ENCODE measurements around the gene GCM1.
A peak's percentile ranks its signal among the peaks of the same experiment; 100 is the strongest.
"Not testable (repeated sequence)": the region's sequence is repeated elsewhere in the genome, so short reads cannot be mapped to it uniquely, and the experiment has no call there.

Gene GCM1

GRCh38 chr6:53148684-53149083 is at the start of gene GCM1:
GCM1 (minus strand) TSS chr6:53148841; CDS start chr6:53145632, 3,209 bp downstream.
- DNase-seq (ENCODE audit: low read depth in 1 of 2, low spot score in 1 of 2) = no peak

GRCh38 chr6:53197553-53197952 is 48.9 kb upstream of the GCM1 start:
- no peak for DNase-seq (ENCODE audit: low read depth in 1 of 2, low spot score in 1 of 2)

- no peak for DNase-seq (ENCODE audit: low read depth in 1 of 2, low spot score in 1 of 2)
Observed at GRCh38 chr6:53195048-53195447, 46.4 kb upstream of the GCM1 start.

GRCh38 chr6:53192682-53193188 is 44.1 kb upstream of the GCM1 start:
- no peak for DNase-seq (ENCODE audit: low read depth in 1 of 2, low spot score in 1 of 2)

- DNase-seq (ENCODE audit: low read depth in 1 of 2, low spot score in 1 of 2) = no peak
Observed at GRCh38 chr6:53189554-53189953, 40.9 kb upstream of the GCM1 start.

GRCh38 chr6:53188833-53189232 is 40.2 kb upstream of the GCM1 start:
- no peak for DNase-seq (ENCODE audit: low read depth in 1 of 2, low spot score in 1 of 2)

GRCh38 chr6:53180678-53181077 is 32.0 kb upstream of the GCM1 start:
- DNase-seq (ENCODE audit: low read depth in 1 of 2, low spot score in 1 of 2) = no peak

- no peak for DNase-seq (ENCODE audit: low read depth in 1 of 2, low spot score in 1 of 2)
Observed at GRCh38 chr6:53179961-53180651, 31.5 kb upstream of the GCM1 start.

- no peak for DNase-seq (ENCODE audit: low read depth in 1 of 2, low spot score in 1 of 2)
Observed at GRCh38 chr6:53178837-53179432, 30.3 kb upstream of the GCM1 start.

- no peak for DNase-seq (ENCODE audit: low read depth in 1 of 2, low spot score in 1 of 2)
Observed at GRCh38 chr6:53175027-53175426, 26.4 kb upstream of the GCM1 start.

GRCh38 chr6:53172468-53172803 is 23.8 kb upstream of the GCM1 start:
- DNase-seq (ENCODE audit: low read depth in 1 of 2, low spot score in 1 of 2) = no peak

- DNase-seq (ENCODE audit: low read depth in 1 of 2, low spot score in 1 of 2) = peak; percentile 87 to 89
Observed at GRCh38 chr6:53171605-53172467, 23.2 kb upstream of the GCM1 start.

GRCh38 chr6:53168516-53169267 is 20.1 kb upstream of the GCM1 start:
- no peak for DNase-seq (ENCODE audit: low read depth in 1 of 2, low spot score in 1 of 2)

GRCh38 chr6:53165293-53165692 is 16.7 kb upstream of the GCM1 start:
- no peak for DNase-seq (ENCODE audit: low read depth in 1 of 2, low spot score in 1 of 2)

- DNase-seq (ENCODE audit: low read depth in 1 of 2, low spot score in 1 of 2) = no peak
Observed at GRCh38 chr6:53162606-53163005, 14.0 kb upstream of the GCM1 start.

- no peak for DNase-seq (ENCODE audit: low read depth in 1 of 2, low spot score in 1 of 2)
Observed at GRCh38 chr6:53161481-53162009, 12.9 kb upstream of the GCM1 start.

- DNase-seq (ENCODE audit: low read depth in 1 of 2, low spot score in 1 of 2) = no peak
Observed at GRCh38 chr6:53159558-53159957, 10.9 kb upstream of the GCM1 start.

GRCh38 chr6:53158076-53158475 is 9.4 kb upstream of the GCM1 start:
- DNase-seq (ENCODE audit: low read depth in 1 of 2, low spot score in 1 of 2) = not testable (repeated sequence)

- DNase-seq (ENCODE audit: low read depth in 1 of 2, low spot score in 1 of 2) = not testable (repeated sequence)
Observed at GRCh38 chr6:53155279-53155678, 6.6 kb upstream of the GCM1 start.

- no peak for DNase-seq (ENCODE audit: low read depth in 1 of 2, low spot score in 1 of 2)
Observed at GRCh38 chr6:53154794-53155193, 6.2 kb upstream of the GCM1 start.

- DNase-seq (ENCODE audit: low read depth in 1 of 2, low spot score in 1 of 2) = no peak
Observed at GRCh38 chr6:53154071-53154470, 5.4 kb upstream of the GCM1 start.

All from stimulated activated CD4-positive, alpha-beta T cell treated with anti-CD3 and anti-CD28 coated beads, Interleukin-15, amount 100 ng/mL, for 1 hour (primary cell).